Suprapubic skin (tissue), 4 donors: ENCODE measurements around the gene ATP5PB. TPM values are rescaled to one million over a fixed set of nuclear protein-coding genes. Genes with fewer than 3 reads are reported as not detected.

Experiments used
- DNase-seq, 2 donors: peaks; one replicate each; pipeline ENCODE4 v3.0.0-alpha.2; 2019; ENCODE audit warnings: low spot score in 2 of 2
- H3K27ac ChIP-seq: fragments of 200-600 bp; sonication (generic); one replicate; pipeline ENCODE4 v1.5.1; 2019
- H3K27me3 ChIP-seq: fragments of 200-600 bp; sonication (generic); one replicate; pipeline ENCODE4 v1.5.1; 2019
- H3K36me3 ChIP-seq: fragments of 200-600 bp; sonication (generic); one replicate; pipeline ENCODE4 v1.5.1; 2019
- H3K4me1 ChIP-seq: fragments of 200-600 bp; sonication (generic); one replicate; pipeline ENCODE4 v1.5.1; 2019
- H3K4me3 ChIP-seq: fragments of 200-600 bp; sonication (generic); one replicate; pipeline ENCODE4 v1.5.1; 2019; ENCODE audit warnings: mild to moderate bottlenecking
- H3K9me3 ChIP-seq: fragments of 200-600 bp; sonication (generic); one replicate; pipeline ENCODE4 v1.5.1; 2019
- EP300 ChIP-seq: sonication (generic); formaldehyde crosslinking; IDR thresholded peaks from one replicate; pipeline ENCODE4 v1.6.1; 2017; ENCODE audit warnings: antibody characterized with exemption
- POLR2A ChIP-seq, 2 donors: fragments of 450-650 bp; IDR thresholded peaks; one replicate each; pipeline ENCODE4 v1.6.1; 2017; ENCODE audit warnings: antibody characterized with exemption in 2 of 2, mild to moderate bottlenecking in 2 of 2, moderate library complexity in 2 of 2
- POLR2AphosphoS5 ChIP-seq, 3 donors: sonication (generic); formaldehyde crosslinking; IDR thresholded peaks; one replicate each; pipeline ENCODE4 v1.6.1; 2017; ENCODE audit warnings: antibody characterized with exemption in 3 of 3
- WGBS: methylation state at CpG from one replicate; pipeline ENCODE4 v1.1.5; 2018; 5-methylcytosine and 5-hydroxymethylcytosine counted together
- total RNA-seq, 4 donors: library from RNA; depleted of rRNA; stranded (reverse); fragments of >200 nt; gene quantifications; one replicate each; pipeline ENCODE4 v1.1.0, GENCODE V29; 2016
- TF ChIP-seq, protein P1 (sequence below), 2 donors: fragments of 200-600 bp in 1 of 2; fragments of 450-650 bp in 1 of 2; sonication (generic) in 1 of 2; IDR thresholded peaks; one replicate each; pipeline ENCODE4 v1.5.1; 2016 to 2019; ENCODE audit warnings: antibody characterized with exemption in 2 of 2, mild to moderate bottlenecking in 1 of 2, moderate library complexity in 1 of 2

ATP5PB gene
- total RNA-seq, 4 donors from 2014 or later = 79.6 to 154 (median 140) TPM

DNA sequence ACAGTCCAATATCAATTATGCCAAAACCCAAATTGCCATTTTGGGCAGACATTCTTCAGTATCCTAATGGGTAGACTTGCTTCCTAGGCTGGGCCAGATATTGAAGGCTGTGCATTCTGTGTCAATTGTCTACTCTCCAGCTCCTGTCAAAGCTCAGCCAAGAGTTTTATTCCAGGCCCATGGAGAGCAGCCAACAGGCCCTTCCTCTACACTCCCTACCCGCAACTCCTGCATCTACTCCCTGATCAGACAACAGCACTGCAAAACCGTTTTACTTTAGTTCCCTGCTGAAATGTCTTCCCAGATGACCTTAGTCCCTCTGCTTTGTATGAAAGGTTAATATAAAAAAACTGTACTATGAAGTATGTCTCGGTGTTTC lies 60.7 kb downstream of the ATP5PB start:
- no peaks in the 10 kb centered on the region for H3K36me3 ChIP-seq
- no peak overlapping the region for H3K4me3 ChIP-seq
- no peaks in the 10 kb centered on the region for H3K27me3 ChIP-seq
- H3K4me1 ChIP-seq = peaks cover 54% of the 10 kb centered on the region
- H3K27ac ChIP-seq = no peak overlapping the region
- TF ChIP-seq, protein P1, sequence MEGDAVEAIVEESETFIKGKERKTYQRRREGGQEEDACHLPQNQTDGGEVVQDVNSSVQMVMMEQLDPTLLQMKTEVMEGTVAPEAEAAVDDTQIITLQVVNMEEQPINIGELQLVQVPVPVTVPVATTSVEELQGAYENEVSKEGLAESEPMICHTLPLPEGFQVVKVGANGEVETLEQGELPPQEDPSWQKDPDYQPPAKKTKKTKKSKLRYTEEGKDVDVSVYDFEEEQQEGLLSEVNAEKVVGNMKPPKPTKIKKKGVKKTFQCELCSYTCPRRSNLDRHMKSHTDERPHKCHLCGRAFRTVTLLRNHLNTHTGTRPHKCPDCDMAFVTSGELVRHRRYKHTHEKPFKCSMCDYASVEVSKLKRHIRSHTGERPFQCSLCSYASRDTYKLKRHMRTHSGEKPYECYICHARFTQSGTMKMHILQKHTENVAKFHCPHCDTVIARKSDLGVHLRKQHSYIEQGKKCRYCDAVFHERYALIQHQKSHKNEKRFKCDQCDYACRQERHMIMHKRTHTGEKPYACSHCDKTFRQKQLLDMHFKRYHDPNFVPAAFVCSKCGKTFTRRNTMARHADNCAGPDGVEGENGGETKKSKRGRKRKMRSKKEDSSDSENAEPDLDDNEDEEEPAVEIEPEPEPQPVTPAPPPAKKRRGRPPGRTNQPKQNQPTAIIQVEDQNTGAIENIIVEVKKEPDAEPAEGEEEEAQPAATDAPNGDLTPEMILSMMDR (IDR thresholded peaks at IDR 0.05) = no peak
- TF ChIP-seq EP300 (no peak), POLR2A (IDR thresholded peaks at IDR 0.05) (no peak), POLR2AphosphoS5 (IDR thresholded peaks at IDR 0.05) (no peak)
- 40% methylated on average over 3 of the region's 3 CpGs for WGBS
- H3K9me3 ChIP-seq = no peaks in the 10 kb centered on the region
- no peak for DNase-seq

DNA sequence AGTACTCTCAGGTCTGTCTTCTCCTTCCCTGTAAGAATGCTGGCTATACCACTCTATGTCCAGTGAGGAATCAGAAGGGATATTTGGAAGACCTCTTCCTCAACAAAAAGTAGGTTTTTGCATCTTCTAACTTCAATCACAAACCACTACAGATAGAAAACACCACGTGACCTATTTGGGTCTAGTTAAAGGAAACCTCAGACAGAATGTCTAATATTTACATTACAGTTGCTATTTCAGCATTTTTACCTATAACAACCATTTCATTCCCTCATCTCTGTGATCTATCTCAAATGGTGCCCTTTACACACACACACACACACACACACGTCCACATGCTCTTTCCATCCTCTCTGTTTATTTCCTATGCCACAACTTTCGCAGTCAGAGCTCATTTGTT lies 62.1 kb downstream of the ATP5PB start:
- WGBS = 92% methylated on average over 3 of the region's 3 CpGs
- no peak for DNase-seq
- Histone ChIP-seq H3K4me1 (peaks cover 68% of the 10 kb centered on the region), H3K27me3 (no peaks in the 10 kb centered on the region), H3K4me3 (no peak overlapping the region), H3K27ac (no peak overlapping the region), H3K9me3 (no peaks in the 10 kb centered on the region), H3K36me3 (no peaks in the 10 kb centered on the region)
- TF ChIP-seq POLR2A (IDR thresholded peaks at IDR 0.05) (no peak), EP300 (no peak), POLR2AphosphoS5 (IDR thresholded peaks at IDR 0.05) (no peak)
- TF ChIP-seq, protein P1 (IDR thresholded peaks at IDR 0.05) = no peak

Other genes starting within 250 kb of the ATP5PB start
- 10 to 100 TPM; 25.3 to 37.1 (median 31.8) TPM for gene DENND2D, start 248.8 kb upstream of the ATP5PB start, total RNA-seq
- 1 to 10 TPM; 4.7 to 9.8 (median 7.7) TPM for gene CHI3L2, start 221.8 kb upstream of the ATP5PB start, total RNA-seq
- not detected for gene CHIA, start 158.6 kb upstream of the ATP5PB start, total RNA-seq
- 10 to 100 TPM in 1 of 4 donors, 1 to 10 TPM in 2, under 1 TPM in 1; 0.93 to 22.9 (median 2.9) TPM for gene OVGP1, start 21.7 kb upstream of the ATP5PB start, total RNA-seq
- 10 to 100 TPM; 22.8 to 34.7 (median 33.4) TPM for gene WDR77, start 208 bp upstream of the ATP5PB start, total RNA-seq
- gene C1orf162, start 24.5 kb downstream of the ATP5PB start, total RNA-seq = 10 to 100 TPM in 1 of 4 donors, 1 to 10 TPM in 3; 3.4 to 12.2 (median 5.9) TPM
- 1 to 10 TPM in 1 of 4 donors, under 1 TPM in 2, not detected in 1; 0.64 to 2.0 (median 0.85) TPM for gene ADORA3, start 54.2 kb downstream of the ATP5PB start, total RNA-seq
- 1 to 10 TPM in 1 of 4 donors, not detected in 3; 1.1 TPM for gene TMIGD3, start 54.2 kb downstream of the ATP5PB start, total RNA-seq
- 10 to 100 TPM; 31.0 to 38.4 (median 35.3) TPM for gene RAP1A, start 170.3 kb downstream of the ATP5PB start, total RNA-seq